CD4-positive, alpha-beta T cell (primary cell): ENCODE measurements around the gene TMEM179. TPM values are rescaled to one million over a fixed set of nuclear protein-coding genes. Genes with fewer than 3 reads are reported as not detected.

ENCODE experiments used
- ATAC-seq: fragments of 200-7000 bp; cut with Tn5 transposase; one replicate; pipeline ENCODE4 v1.10.0; 2022; ENCODE audit warnings: mild to moderate bottlenecking; ENCODE audit not compliant: poor library complexity
- CTCF ChIA-PET: fragments of 350-600 bp; sonication (Branson Sonifier 250); formaldehyde crosslinking; loops from one replicate; lab custom pipeline; 2021; ENCODE audit warnings: antibody characterized with exemption, inconsistent platforms; lab: Charles Lee
- POLR2A ChIA-PET: fragments of 350-600 bp; sonication (Branson Sonifier 250); formaldehyde crosslinking; loops from one replicate; lab custom pipeline; 2021; ENCODE audit warnings: antibody characterized with exemption, inconsistent platforms; lab: Charles Lee
- DNase-seq, 14 experiments: peaks; one replicate each; pipeline ENCODE4 v3.0.0-alpha.2; 2013 to 2020; ENCODE audit warnings: mixed read lengths in 2 of 14
- H3K27ac ChIP-seq, 2 donors: one replicate each; pipeline versions ENCODE4 v1.5.1 to v1.7.0; 2013; ENCODE audit warnings: low read length in 2 of 2, low read depth in 1 of 2, mild to moderate bottlenecking in 1 of 2
- H3K27me3 ChIP-seq, 2 experiments: 1 replicate in 1 of 2; 2 replicates in 1 of 2; pipeline versions ENCODE4 v1.6.1 to v1.7.0; 2013; ENCODE audit warnings: low read length in 2 of 2, control low read depth in 1 of 2, mild to moderate bottlenecking in 1 of 2, moderate library complexity in 1 of 2; ENCODE audit not compliant: insufficient read depth in 2 of 2, control insufficient read depth in 1 of 2
- H3K36me3 ChIP-seq: one replicate; pipeline ENCODE4 v1.6.1; 2013; ENCODE audit warnings: low read length, control low read depth; ENCODE audit not compliant: insufficient read depth
- H3K4me1 ChIP-seq: one replicate; pipeline ENCODE4 v1.6.1; 2013; ENCODE audit warnings: low read length, control low read depth; ENCODE audit not compliant: insufficient read depth
- H3K4me3 ChIP-seq: one replicate; pipeline ENCODE4 v1.5.1; 2013; ENCODE audit warnings: mild to moderate bottlenecking, low read length, moderate library complexity
- H3K9me3 ChIP-seq, 2 experiments: 1 replicate in 1 of 2; 2 replicates in 1 of 2; pipeline versions ENCODE4 v1.6.1 to v1.7.0; 2013; ENCODE audit warnings: low read length in 2 of 2, mild to moderate bottlenecking in 2 of 2, control low read depth in 1 of 2, moderate library complexity in 1 of 2; ENCODE audit not compliant: control insufficient read depth in 1 of 2, insufficient read depth in 1 of 2
- H3K27ac Mint-ChIP-seq: one replicate; pipeline ENCODE4 v1.8.0; 2020; ENCODE audit warnings: mixed read lengths
- H3K27me3 Mint-ChIP-seq: one replicate; pipeline ENCODE4 v1.8.0; 2021; ENCODE audit warnings: mixed read lengths
- H3K36me3 Mint-ChIP-seq: one replicate; pipeline ENCODE4 v1.8.0; 2021; ENCODE audit warnings: low read depth, mixed read lengths
- H3K4me1 Mint-ChIP-seq: one replicate; pipeline ENCODE4 v1.8.0; 2021; ENCODE audit warnings: low read depth, mixed read lengths
- H3K4me3 Mint-ChIP-seq: one replicate; pipeline ENCODE4 v1.8.0; 2020; ENCODE audit warnings: mild to moderate bottlenecking, mixed read lengths
- H3K9me3 Mint-ChIP-seq: one replicate; pipeline ENCODE4 v1.8.0; 2020; ENCODE audit warnings: mixed read lengths
- CTCF ChIP-seq: fragments of 200-600 bp; IDR thresholded peaks from one replicate; pipeline ENCODE4 v1.8.0; 2022; ENCODE audit warnings: antibody characterized with exemption, mild to moderate bottlenecking
- intact Hi-C, 2 experiments: fragments of 100-400 bp; cut with DNase I in 1 of 2; cut with micrococcal nuclease in 1 of 2; formaldehyde crosslinking; loops; one replicate each; pipeline versions ENCODE4 v1.15.1 to v1.9.0; 2023 to 2025; cut with DNase I, micrococcal nuclease
- total RNA-seq, 174 experiments: library from RNA in 2 of 174; stranded (reverse) in 2 of 174; gene quantifications; one replicate each; pipeline ENCODE4 v1.2.3 and lab custom pipeline; 2021 to 2026

Gene TMEM179
- total RNA-seq, 2 experiments from 2014 or later: not detected

- no peak overlapping the region for H3K4me3 ChIP-seq
- POLR2A ChIA-PET: no interaction called here
- Mint-ChIP-seq H3K9me3 (no peaks in the 10 kb centered on the region), H3K4me1 (no peaks in the 10 kb centered on the region), H3K27me3 (peaks cover 21% of the 10 kb centered on the region), H3K36me3 (no peaks in the 10 kb centered on the region), H3K27ac (no peak overlapping the region), H3K4me3 (no peak overlapping the region)
- ATAC-seq: no peak
- peaks cover 3 to 7% of the 10 kb centered on the region in 2 experiments for H3K27me3 ChIP-seq
- no peaks in the 10 kb centered on the region for H3K36me3 ChIP-seq
- H3K4me1 ChIP-seq: no peaks in the 10 kb centered on the region
- intact Hi-C loops: no loop called here
- CTCF ChIA-PET: no interaction called here
- no peak overlapping the region for H3K27ac ChIP-seq
- TF ChIP-seq CTCF: no peak
- no peak for DNase-seq
- peaks cover 0 to 7% of the 10 kb centered on the region in 2 experiments for H3K9me3 ChIP-seq
Measured at GRCh38 chr14:104550340-104550860, 54.2 kb downstream of the TMEM179 start.

- ChIA-PET POLR2A (no interaction called here), CTCF (no interaction called here)
- no peak overlapping the region for H3K27ac Mint-ChIP-seq
- H3K4me1 Mint-ChIP-seq: no peaks in the 10 kb centered on the region
- no peak for ATAC-seq
- H3K27ac ChIP-seq: no peak overlapping the region
- no peak overlapping the region for H3K4me3 Mint-ChIP-seq
- peaks cover 3 to 9% of the 10 kb centered on the region in 2 experiments for H3K27me3 ChIP-seq
- no peak for TF ChIP-seq CTCF
- peaks cover 24% of the 10 kb centered on the region for H3K27me3 Mint-ChIP-seq
- intact Hi-C loops: no loop called here
- H3K36me3 ChIP-seq: no peaks in the 10 kb centered on the region
- H3K4me1 ChIP-seq: no peaks in the 10 kb centered on the region
- no peak overlapping the region for H3K4me3 ChIP-seq
- H3K9me3 ChIP-seq: peaks cover 0 to 7% of the 10 kb centered on the region in 2 experiments
- no peak for DNase-seq
- no peaks in the 10 kb centered on the region for H3K9me3 Mint-ChIP-seq
- no peaks in the 10 kb centered on the region for H3K36me3 Mint-ChIP-seq
Measured at GRCh38 chr14:104549536-104550339, 54.8 kb downstream of the TMEM179 start.

GRCh38 chr14:104548802-104549535 is 55.6 kb downstream of the TMEM179 start:
- Histone ChIP-seq H3K4me3 (no peak overlapping the region), H3K4me1 (no peaks in the 10 kb centered on the region), H3K27ac (no peak overlapping the region), H3K36me3 (no peaks in the 10 kb centered on the region), H3K27me3 (peaks cover 3 to 10% of the 10 kb centered on the region in 2 experiments), H3K9me3 (no peaks in the 10 kb centered on the region)
- ATAC-seq: no peak
- Mint-ChIP-seq H3K27ac (no peak overlapping the region), H3K4me1 (no peaks in the 10 kb centered on the region), H3K36me3 (no peaks in the 10 kb centered on the region), H3K9me3 (no peaks in the 10 kb centered on the region), H3K27me3 (peaks cover 30% of the 10 kb centered on the region), H3K4me3 (no peak overlapping the region)
- POLR2A ChIA-PET: no interaction called here
- DNase-seq: no peak
- intact Hi-C loops: no loop called here
- TF ChIP-seq CTCF: no peak
- CTCF ChIA-PET: no interaction called here
